Stimulated activated CD8-positive, alpha-beta memory T cell treated with anti-CD3 and anti-CD28 coated beads, Interleukin-4, amount 100 ng/mL, for 24 hours (primary cell): ENCODE data around the gene STON1.
"Not testable (repeated sequence)": the region's sequence is repeated elsewhere in the genome, so short reads cannot be mapped to it uniquely, and the experiment has no call there.

Experiments
- DNase-seq: peaks from one replicate; pipeline ENCODE4 v3.0.0-alpha.2; 2020; ENCODE audit warnings: low read depth

STON1 gene

GRCh38 chr2:48620604-48621003, 90.7 kb downstream of the STON1 start:
- no peak for DNase-seq

DNA sequence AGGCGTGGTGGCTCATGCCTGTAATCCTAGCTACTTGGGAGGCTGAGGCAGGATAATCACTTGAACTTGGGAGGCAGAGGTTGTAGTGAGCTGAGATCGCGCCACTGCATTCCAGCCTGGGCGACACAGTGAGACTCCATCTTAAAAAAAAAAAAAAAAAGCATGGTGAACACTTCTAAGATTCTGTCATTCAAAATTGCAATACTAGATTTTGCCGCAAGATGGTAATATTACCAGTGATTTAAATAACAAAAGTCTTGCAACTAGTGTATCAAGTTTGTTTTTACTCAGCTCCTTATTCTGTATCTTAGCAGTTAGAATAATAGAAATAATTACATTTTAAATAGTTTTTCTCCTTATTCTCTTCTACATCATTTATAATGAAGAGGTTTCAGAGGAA, 92.7 kb downstream of the STON1 start:
- DNase-seq = not testable (repeated sequence)

GRCh38 chr2:48624696-48625095, 94.7 kb downstream of the STON1 start:
- no peak for DNase-seq

- DNase-seq = no peak
Measured at GRCh38 chr2:48626047-48626446, 96.1 kb downstream of the STON1 start.

DNA sequence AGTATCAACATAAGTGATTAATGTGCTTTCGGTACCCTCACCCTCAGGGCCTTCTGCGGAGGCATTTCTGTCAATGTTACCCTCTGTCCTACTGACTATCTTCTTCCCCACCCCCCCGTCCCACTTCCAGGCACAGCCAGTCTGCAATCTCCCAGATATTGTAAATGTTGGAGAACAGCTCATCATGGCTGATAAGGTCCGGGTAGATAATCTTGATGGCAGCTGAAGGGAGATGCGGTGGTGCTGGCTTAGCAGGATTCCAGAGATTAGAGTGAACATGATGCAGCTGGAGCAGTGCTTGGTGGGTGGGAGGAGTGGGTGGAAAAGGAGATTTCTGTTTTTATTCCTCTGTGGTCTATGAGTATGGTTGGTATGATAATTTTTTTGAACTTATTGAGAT, 103.2 kb downstream of the STON1 start:
- no peak for DNase-seq

- DNase-seq = no peak
Measured at GRCh38 chr2:48635786-48636185, 105.8 kb downstream of the STON1 start.

- no peak for DNase-seq
Measured at GRCh38 chr2:48638261-48638660, 108.3 kb downstream of the STON1 start.
